Right lobe of liver (tissue), 4 donors: Measurements from ENCODE around the gene ARHGAP32.

Experiments
- POLR2A ChIP-seq: fragments of 450-650 bp; IDR thresholded peaks from one replicate; pipeline ENCODE4 v1.6.1; 2017; ENCODE audit warnings: antibody characterized with exemption, mild to moderate bottlenecking
- TF ChIP-seq, protein P1 (sequence below), 4 donors: fragments of 200-600 bp in 3 of 4; fragments of 450-650 bp in 1 of 4; IDR thresholded peaks; one replicate each; pipeline versions ENCODE4 v1.5.1 to v1.8.0; 2016 to 2022; ENCODE audit warnings: antibody characterized with exemption in 4 of 4, mild to moderate bottlenecking in 2 of 4
- donor health status: DM: no; HTN: no; CAD: no.
- donor health status: DM: no; HTN: no; CAD: no.
- donor health status: DM: no; HTN: yes; CAD: no.

DNA sequence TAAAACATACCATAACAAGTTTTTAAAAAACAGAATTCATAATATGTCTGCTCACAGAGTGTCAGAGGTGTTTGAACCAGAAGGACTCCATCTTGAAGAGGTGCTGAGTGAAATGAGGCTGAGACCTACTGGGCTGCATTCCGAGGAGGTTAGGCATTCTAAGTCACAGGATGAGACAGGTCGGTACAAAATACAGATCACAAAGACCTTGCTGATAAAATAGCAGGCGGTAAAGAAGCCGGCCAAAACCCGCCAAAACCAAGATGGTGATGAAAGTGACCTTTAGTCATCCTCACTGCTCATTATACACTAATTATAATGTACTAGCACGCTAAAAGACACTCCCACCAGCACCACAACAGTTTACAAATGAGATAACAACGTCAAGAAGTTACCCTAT is 116.4 kb downstream of the ARHGAP32 start:
- TF ChIP-seq, protein P1, sequence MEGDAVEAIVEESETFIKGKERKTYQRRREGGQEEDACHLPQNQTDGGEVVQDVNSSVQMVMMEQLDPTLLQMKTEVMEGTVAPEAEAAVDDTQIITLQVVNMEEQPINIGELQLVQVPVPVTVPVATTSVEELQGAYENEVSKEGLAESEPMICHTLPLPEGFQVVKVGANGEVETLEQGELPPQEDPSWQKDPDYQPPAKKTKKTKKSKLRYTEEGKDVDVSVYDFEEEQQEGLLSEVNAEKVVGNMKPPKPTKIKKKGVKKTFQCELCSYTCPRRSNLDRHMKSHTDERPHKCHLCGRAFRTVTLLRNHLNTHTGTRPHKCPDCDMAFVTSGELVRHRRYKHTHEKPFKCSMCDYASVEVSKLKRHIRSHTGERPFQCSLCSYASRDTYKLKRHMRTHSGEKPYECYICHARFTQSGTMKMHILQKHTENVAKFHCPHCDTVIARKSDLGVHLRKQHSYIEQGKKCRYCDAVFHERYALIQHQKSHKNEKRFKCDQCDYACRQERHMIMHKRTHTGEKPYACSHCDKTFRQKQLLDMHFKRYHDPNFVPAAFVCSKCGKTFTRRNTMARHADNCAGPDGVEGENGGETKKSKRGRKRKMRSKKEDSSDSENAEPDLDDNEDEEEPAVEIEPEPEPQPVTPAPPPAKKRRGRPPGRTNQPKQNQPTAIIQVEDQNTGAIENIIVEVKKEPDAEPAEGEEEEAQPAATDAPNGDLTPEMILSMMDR (IDR thresholded peaks at IDR 0.05), result no peak
- no peak for TF ChIP-seq POLR2A
